ENCODE data around the gene SULF2. TPM values are rescaled to one million over a fixed set of nuclear protein-coding genes. Genes with fewer than 3 reads are reported as not detected.

Gene SULF2
- total and polyA plus RNA-seq, 2 experiments from 2014 or later, result 49.0 to 66.6 TPM

- H3K9me3 ChIP-seq (ENCODE audit: low read depth), result no peaks in the 10 kb centered on the region
- H4K20me1 ChIP-seq (ENCODE audit: insufficient read depth, poor library complexity, severe bottlenecking), result no peaks in the 10 kb centered on the region
- peaks cover 9% of the 10 kb centered on the region for H3K4me1 ChIP-seq (ENCODE audit: insufficient read depth)
- no peak for DNase-seq (ENCODE audit: low spot score)
- WGBS (ENCODE audit: low lambda C conversion rate, missing lambda C conversion rate), result 90% methylated on average over 26 of the region's 26 CpGs
- no peak for TF ChIP-seq CTCF (IDR thresholded peaks at IDR 0.05; ENCODE audit: poor library complexity)
- TF ChIP-seq EZH2 (IDR thresholded peaks at IDR 0.05; ENCODE audit: borderline replicate concordance), result no peak
- TF ChIP-seq EZH2phosphoT487 (IDR thresholded peaks at IDR 0.05; ENCODE audit: low read depth, severe bottlenecking, unreplicated experiment), result no peak
- H3K27ac ChIP-seq, result no peak overlapping the region
- no peaks in the 10 kb centered on the region for H3K36me3 ChIP-seq (replicated peaks; ENCODE audit: insufficient read depth, low read depth)
- no peak overlapping the region for H3K4me3 ChIP-seq
- no peak overlapping the region for H2AFZ ChIP-seq
- H3K9me2 ChIP-seq (replicated peaks; ENCODE audit: insufficient read depth), result no peaks in the 10 kb centered on the region
- no peak overlapping the region for H3K4me2 ChIP-seq
- H3K27me3 ChIP-seq, result no peaks in the 10 kb centered on the region
- no peaks in the 10 kb centered on the region for H3K79me2 ChIP-seq
Measured at GRCh38 chr20:47713878-47714450, 71.3 kb downstream of the SULF2 start.

GRCh38 chr20:47713163-47713562 is 72.1 kb downstream of the SULF2 start:
- no peaks in the 10 kb centered on the region for H3K36me3 ChIP-seq (replicated peaks; ENCODE audit: insufficient read depth, low read depth)
- no peaks in the 10 kb centered on the region for H4K20me1 ChIP-seq (ENCODE audit: insufficient read depth, poor library complexity, severe bottlenecking)
- no peak overlapping the region for H3K4me3 ChIP-seq
- TF ChIP-seq EZH2 (IDR thresholded peaks at IDR 0.05; ENCODE audit: borderline replicate concordance) (no peak), EZH2phosphoT487 (IDR thresholded peaks at IDR 0.05; ENCODE audit: low read depth, severe bottlenecking, unreplicated experiment) (no peak), CTCF (IDR thresholded peaks at IDR 0.05; ENCODE audit: poor library complexity) (no peak)
- H3K9me3 ChIP-seq (ENCODE audit: low read depth), result no peaks in the 10 kb centered on the region
- peaks cover 9% of the 10 kb centered on the region for H3K4me1 ChIP-seq (ENCODE audit: insufficient read depth)
- no peaks in the 10 kb centered on the region for H3K27me3 ChIP-seq
- no peak overlapping the region for H2AFZ ChIP-seq
- no peak for DNase-seq (ENCODE audit: low spot score)
- H3K9me2 ChIP-seq (replicated peaks; ENCODE audit: insufficient read depth), result no peaks in the 10 kb centered on the region
- WGBS (ENCODE audit: low lambda C conversion rate, missing lambda C conversion rate), result 88% methylated on average over 6 of the region's 6 CpGs
- no peaks in the 10 kb centered on the region for H3K79me2 ChIP-seq
- no peak overlapping the region for H3K27ac ChIP-seq
- H3K4me2 ChIP-seq, result no peak overlapping the region

- 69% methylated on average over 19 of the region's 19 CpGs for WGBS (ENCODE audit: low lambda C conversion rate, missing lambda C conversion rate)
- H3K4me1 ChIP-seq (ENCODE audit: insufficient read depth), result peaks cover 9% of the 10 kb centered on the region
- H3K9me3 ChIP-seq (ENCODE audit: low read depth), result no peaks in the 10 kb centered on the region
- no peak overlapping the region for H3K4me3 ChIP-seq
- no peaks in the 10 kb centered on the region for H4K20me1 ChIP-seq (ENCODE audit: insufficient read depth, poor library complexity, severe bottlenecking)
- H3K79me2 ChIP-seq, result no peaks in the 10 kb centered on the region
- no peaks in the 10 kb centered on the region for H3K27me3 ChIP-seq
- H3K9me2 ChIP-seq (replicated peaks; ENCODE audit: insufficient read depth), result no peaks in the 10 kb centered on the region
- H3K36me3 ChIP-seq (replicated peaks; ENCODE audit: insufficient read depth, low read depth), result no peaks in the 10 kb centered on the region
- no peak overlapping the region for H2AFZ ChIP-seq
- DNase-seq (ENCODE audit: low spot score), result peak; percentile 62
- peak overlapping the region; percentile 45 for H3K4me2 ChIP-seq
- no peak overlapping the region for H3K27ac ChIP-seq
- TF ChIP-seq CTCF (IDR thresholded peaks at IDR 0.05; ENCODE audit: poor library complexity), result no peak
- no peak for TF ChIP-seq EZH2 (IDR thresholded peaks at IDR 0.05; ENCODE audit: borderline replicate concordance)
- no peak for TF ChIP-seq EZH2phosphoT487 (IDR thresholded peaks at IDR 0.05; ENCODE audit: low read depth, severe bottlenecking, unreplicated experiment)
Measured at GRCh38 chr20:47711046-47711752, 74.1 kb downstream of the SULF2 start.

All from hepatocyte (in vitro differentiated cells).